Fibroblast of skin of scalp (primary cell): Measurements from ENCODE around the gene FREY1.
A peak's percentile ranks its signal among the peaks of the same experiment; 100 is the strongest.

Source experiments
- DNase-seq: peaks from one replicate; pipeline ENCODE4 v3.0.0-alpha.2; 2013

FREY1 gene

DNA sequence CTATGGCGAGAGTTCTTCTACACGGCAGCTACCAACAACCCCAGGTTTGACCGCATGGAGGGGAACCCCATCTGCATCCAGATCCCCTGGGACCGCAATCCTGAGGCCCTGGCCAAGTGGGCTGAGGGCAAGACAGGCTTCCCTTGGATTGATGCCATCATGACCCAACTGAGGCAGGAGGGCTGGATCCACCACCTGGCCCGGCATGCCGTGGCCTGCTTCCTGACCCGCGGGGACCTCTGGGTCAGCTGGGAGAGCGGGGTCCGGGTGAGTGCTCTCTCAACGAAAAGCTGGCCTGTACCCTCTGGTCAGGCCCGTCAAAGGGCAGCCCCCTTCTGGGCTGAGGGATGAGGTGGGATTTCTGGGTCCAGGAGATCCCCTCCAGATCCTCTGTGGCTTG lies 37.5 kb downstream of the FREY1 start:
- no peak for DNase-seq

DNA sequence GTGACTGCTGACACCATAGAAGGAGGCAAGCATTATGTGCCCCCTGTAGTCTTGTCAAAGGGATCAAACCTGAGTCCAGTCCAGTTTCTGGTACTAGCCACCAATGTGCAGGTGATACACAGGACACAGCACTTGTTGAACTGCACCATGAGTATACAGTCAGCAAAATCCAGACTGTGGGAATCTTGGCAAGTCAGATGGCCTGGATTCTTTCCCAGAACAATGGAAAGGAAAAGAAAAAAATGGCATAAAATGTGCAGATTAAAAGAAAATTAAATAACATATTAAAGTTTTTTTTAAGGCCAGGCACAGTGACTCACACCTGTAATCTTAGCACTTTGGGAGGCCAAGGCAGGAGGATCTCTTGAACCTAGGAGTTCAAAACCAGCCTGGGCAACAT lies 43.0 kb downstream of the FREY1 start:
- no peak for DNase-seq

DNA sequence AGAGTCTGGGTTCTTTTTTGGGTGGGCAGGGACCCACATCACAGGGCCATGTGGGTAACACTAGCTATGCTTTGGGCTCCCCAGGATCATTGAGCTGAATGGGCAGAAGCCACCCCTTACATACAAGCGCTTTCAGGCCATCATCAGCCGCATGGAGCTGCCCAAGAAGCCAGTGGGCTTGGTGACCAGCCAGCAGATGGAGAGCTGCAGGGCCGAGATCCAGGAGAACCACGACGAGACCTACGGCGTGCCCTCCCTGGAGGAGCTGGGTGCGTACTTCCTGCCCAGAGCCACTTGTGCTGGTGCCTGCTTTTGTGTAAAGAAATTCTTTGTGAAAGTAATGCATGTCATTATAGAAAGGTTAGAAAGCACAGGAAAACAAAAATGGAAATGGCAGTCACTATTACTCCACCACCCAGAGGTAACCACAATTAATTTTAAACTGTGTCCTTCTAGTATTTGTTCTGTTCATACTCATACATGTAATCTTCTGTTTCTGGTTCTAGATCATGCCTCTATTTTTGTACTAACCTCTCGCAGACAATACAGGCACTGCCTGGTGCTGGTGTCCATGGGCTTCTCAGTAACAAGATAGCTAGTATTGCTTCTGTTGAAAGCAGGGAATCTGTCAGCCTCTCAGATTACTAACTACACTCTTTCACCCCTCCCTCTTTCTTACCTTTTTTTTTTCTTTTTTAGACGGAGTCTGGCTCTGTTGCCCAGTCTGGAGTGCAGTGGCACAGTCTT lies 46.1 kb downstream of the FREY1 start:
- DNase-seq = no peak

DNA sequence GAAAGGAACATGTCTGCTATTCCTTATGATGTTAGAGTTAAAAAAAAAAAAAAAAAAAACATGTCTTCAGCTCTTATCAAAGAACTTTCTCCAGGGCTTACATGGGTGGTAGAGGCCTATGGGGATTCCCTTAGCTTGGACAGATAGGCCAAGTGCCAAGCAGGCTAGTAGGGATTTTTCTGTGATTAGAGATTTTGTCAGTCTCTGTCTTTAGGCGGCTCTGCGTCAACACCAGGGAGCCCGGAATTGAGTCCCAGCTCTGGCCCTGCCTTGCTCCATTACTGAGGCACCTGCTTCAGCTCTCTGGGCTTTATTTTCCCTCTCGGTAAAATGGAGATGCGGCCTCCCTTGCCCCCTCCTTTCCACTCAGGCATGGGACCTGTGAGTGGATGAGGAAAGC lies 46.7 kb downstream of the FREY1 start:
- DNase-seq = no peak

DNA sequence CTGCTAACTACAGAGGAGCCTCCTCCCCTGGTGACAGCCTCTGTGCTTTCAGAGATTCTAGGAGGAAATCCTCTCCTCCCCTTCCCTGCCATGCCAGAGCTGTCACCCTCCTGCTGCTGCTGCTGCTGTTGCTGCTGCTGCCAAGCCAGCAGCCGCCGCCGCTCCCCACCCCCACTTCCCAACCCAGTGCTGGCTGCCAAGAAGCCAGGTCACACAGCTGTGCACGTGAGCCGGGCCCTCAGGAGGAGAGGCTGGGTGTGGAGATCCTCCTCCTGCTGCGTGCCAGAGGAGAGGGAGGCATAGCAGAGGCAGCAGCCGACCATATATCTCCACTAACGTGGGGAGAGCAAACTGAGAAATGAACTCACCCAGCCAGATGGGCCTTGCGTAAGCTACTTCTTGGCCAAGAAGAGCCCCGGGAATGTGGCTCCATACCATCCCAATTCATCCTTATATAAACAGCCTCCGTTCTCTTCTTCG lies 47.4 kb downstream of the FREY1 start:
- DNase-seq = peak; percentile 99

DNA sequence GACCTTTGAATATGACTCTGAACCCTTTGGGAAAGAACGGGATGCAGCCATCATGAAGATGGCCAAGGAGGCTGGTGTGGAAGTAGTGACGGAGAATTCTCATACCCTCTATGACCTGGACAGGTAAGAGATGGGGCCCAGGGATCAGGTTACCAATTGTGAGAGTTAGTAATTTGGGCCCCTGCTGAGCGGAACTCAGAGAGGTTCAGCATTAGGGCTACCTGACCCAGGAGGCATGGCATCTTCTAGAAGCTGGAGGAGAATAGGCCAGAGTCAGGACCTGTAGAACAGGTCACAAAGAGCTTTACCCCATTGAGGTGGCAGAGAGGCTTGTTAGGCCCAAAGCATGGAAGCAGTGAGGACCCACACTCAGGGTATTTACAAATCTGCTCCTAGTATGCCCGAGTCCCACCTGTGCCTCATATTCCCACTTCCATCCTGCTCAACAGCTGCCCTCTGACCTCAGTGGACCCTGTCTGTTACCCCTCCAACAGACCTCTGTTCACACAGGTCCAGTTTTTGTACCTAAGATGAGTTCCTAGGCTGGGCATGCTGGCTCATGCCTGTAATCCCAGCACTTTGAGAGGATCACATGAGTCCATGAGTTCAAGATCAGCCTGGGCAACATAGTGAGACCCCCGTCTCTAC lies 48.2 kb downstream of the FREY1 start:
- no peak for DNase-seq

DNA sequence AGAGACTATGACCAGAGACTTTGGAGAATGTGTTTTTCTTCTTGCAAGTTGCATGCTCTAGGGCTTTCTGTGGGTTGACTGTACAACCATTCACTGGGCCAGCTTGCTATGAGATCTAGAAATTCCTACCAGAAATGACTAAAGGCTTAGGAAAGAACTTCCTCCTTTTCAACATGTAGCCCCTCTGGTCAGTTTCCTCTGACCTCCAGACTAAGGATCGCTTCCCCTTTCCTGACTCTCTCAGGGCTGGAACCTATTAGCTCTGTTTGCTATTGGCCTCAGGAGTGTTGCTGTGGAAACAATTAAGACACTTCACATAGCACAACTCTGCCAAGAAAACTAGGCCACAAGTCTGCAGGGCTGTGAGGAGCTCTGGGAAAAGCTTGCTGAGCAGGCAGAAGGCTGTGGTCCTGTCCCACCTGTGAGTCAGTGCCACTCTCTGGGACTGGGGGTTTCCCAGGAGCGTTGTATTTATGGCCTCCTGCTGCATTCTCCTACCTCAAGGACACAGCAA lies 49.1 kb downstream of the FREY1 start:
- peak; percentile 89 for DNase-seq
